SK-N-SH treated with all-trans-retinoic acid at 6 μM for 48 hours (cell line): ENCODE data around the gene AP2S1.

Experiments
- ARNTL ChIP-seq: fragments of 450-650 bp; formaldehyde crosslinking; IDR thresholded peaks from 2 replicates; pipeline ENCODE4 v1.5.0; 2020; ENCODE audit warnings: low read depth, mild to moderate bottlenecking, moderate library complexity, borderline replicate concordance
- BACH2 ChIP-seq: fragments of 250-450 bp; sonication (Bioruptor Pico); IDR thresholded peaks from 2 replicates; pipeline ENCODE4 v1.9.0; 2021; ENCODE audit warnings: mild to moderate bottlenecking, borderline replicate concordance
- CSDC2 ChIP-seq: fragments of 250-450 bp; sonication (Bioruptor Pico); IDR thresholded peaks from 2 replicates; pipeline ENCODE4 v1.5.0; 2020; ENCODE audit warnings: mild to moderate bottlenecking, moderate library complexity
- ESRRG ChIP-seq: fragments of 250-450 bp; sonication (Bioruptor Pico); IDR thresholded peaks from 2 replicates; pipeline ENCODE4 v1.6.1; 2021; ENCODE audit warnings: mild to moderate bottlenecking
- ISL1 ChIP-seq: fragments of 250-450 bp; sonication (Bioruptor Pico); IDR thresholded peaks from 2 replicates; pipeline ENCODE4 v2.1.2; 2022; ENCODE audit warnings: mild to moderate bottlenecking, moderate library complexity
- POU6F1 ChIP-seq: fragments of 250-450 bp; sonication (Bioruptor Pico); IDR thresholded peaks from 2 replicates; pipeline ENCODE4 v1.8.0; 2021; ENCODE audit warnings: low read depth, mild to moderate bottlenecking, moderate library complexity, borderline replicate concordance
- PPARA ChIP-seq: fragments of 250-450 bp; sonication (Bioruptor Pico); IDR thresholded peaks from 2 replicates; pipeline ENCODE4 v1.5.0; 2020; ENCODE audit warnings: mild to moderate bottlenecking, borderline replicate concordance
- RARB ChIP-seq: fragments of 250-450 bp; sonication (Bioruptor Pico); IDR thresholded peaks from 2 replicates; pipeline ENCODE4 v1.8.0; 2021; ENCODE audit warnings: mild to moderate bottlenecking, moderate library complexity
- TCF4 ChIP-seq: fragments of 250-450 bp; sonication (Bioruptor Pico); IDR thresholded peaks from 2 replicates; pipeline ENCODE4 v1.8.0; 2021; ENCODE audit warnings: mild to moderate bottlenecking, moderate library complexity, borderline replicate concordance
- ZFP3 ChIP-seq: fragments of 250-450 bp; sonication (Bioruptor Pico); IDR thresholded peaks from 2 replicates; pipeline ENCODE4 v1.5.0; 2020; ENCODE audit warnings: mild to moderate bottlenecking, moderate library complexity
- ZFP30 ChIP-seq: fragments of 450-650 bp; formaldehyde crosslinking; IDR thresholded peaks from 2 replicates; pipeline ENCODE4 v1.5.0; 2022; ENCODE audit warnings: mild to moderate bottlenecking, moderate library complexity
- ZNF8 ChIP-seq: fragments of 450-650 bp; formaldehyde crosslinking; IDR thresholded peaks from 2 replicates; pipeline ENCODE4 v1.5.0; 2020; ENCODE audit warnings: mild to moderate bottlenecking, moderate library complexity
- TF ChIP-seq, protein P1 (sequence below): fragments of 250-450 bp; sonication (Bioruptor Pico); IDR thresholded peaks from 2 replicates; pipeline ENCODE4 v1.8.0; 2020; ENCODE audit warnings: mild to moderate bottlenecking, moderate library complexity, borderline replicate concordance
- TF ChIP-seq, protein P2 (sequence below): fragments of 250-450 bp; sonication (Bioruptor Pico); IDR thresholded peaks from 2 replicates; pipeline ENCODE4 v1.5.1; 2020; ENCODE audit warnings: low read depth, mild to moderate bottlenecking, moderate library complexity

- TF ChIP-seq ZNF8 (no peak), ZFP3 (CRISPR knock-in tag) (no peak), ISL1 (no peak), ZFP30 (CRISPR knock-in tag) (no peak), PPARA (CRISPR knock-in tag) (no peak), BACH2 (no peak), ARNTL (CRISPR knock-in tag) (no peak), TCF4 (CRISPR knock-in tag) (no peak), RARB (CRISPR knock-in tag) (no peak), CSDC2 (CRISPR knock-in tag) (no peak), ESRRG (CRISPR knock-in tag) (no peak), POU6F1 (CRISPR knock-in tag) (no peak)
- TF ChIP-seq, protein P1, sequence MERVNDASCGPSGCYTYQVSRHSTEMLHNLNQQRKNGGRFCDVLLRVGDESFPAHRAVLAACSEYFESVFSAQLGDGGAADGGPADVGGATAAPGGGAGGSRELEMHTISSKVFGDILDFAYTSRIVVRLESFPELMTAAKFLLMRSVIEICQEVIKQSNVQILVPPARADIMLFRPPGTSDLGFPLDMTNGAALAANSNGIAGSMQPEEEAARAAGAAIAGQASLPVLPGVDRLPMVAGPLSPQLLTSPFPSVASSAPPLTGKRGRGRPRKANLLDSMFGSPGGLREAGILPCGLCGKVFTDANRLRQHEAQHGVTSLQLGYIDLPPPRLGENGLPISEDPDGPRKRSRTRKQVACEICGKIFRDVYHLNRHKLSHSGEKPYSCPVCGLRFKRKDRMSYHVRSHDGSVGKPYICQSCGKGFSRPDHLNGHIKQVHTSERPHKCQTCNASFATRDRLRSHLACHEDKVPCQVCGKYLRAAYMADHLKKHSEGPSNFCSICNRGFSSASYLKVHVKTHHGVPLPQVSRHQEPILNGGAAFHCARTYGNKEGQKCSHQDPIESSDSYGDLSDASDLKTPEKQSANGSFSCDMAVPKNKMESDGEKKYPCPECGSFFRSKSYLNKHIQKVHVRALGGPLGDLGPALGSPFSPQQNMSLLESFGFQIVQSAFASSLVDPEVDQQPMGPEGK (CRISPR knock-in tag), result no peak
- TF ChIP-seq, protein P2, sequence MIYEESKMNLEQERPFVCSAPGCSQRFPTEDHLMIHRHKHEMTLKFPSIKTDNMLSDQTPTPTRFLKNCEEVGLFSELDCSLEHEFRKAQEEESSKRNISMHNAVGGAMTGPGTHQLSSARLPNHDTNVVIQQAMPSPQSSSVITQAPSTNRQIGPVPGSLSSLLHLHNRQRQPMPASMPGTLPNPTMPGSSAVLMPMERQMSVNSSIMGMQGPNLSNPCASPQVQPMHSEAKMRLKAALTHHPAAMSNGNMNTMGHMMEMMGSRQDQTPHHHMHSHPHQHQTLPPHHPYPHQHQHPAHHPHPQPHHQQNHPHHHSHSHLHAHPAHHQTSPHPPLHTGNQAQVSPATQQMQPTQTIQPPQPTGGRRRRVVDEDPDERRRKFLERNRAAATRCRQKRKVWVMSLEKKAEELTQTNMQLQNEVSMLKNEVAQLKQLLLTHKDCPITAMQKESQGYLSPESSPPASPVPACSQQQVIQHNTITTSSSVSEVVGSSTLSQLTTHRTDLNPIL (CRISPR knock-in tag), result no peak
Measured at GRCh38 chr19:46868025-46868802, 17.6 kb upstream of the AP2S1 start.
